ENCODE measurements around the gene KRT86.
"Not testable (repeated sequence)": the region's sequence is repeated elsewhere in the genome, so short reads cannot be mapped to it uniquely, and the experiment has no call there.

The KRT86 gene

GRCh38 chr12:52250048-52250990 lies 24.1 kb upstream of the KRT86 start:
- POLR2A ChIA-PET = no interaction called here

GRCh38 chr12:52251367-52252051 lies 22.9 kb upstream of the KRT86 start:
- ChIA-PET POLR2A (no interaction called here), CTCF (interaction anchor here (0.6 to 1.1 kb wide), 3 partner anchors 30 to 76 kb away, joined by 3 to 5 read pairs (median 4); no protein-coding TSS in a partner anchor)
- DNase-seq (ENCODE audit: extremely low spot score) = no peak
- TF ChIP-seq HDGF (IDR thresholded peaks at IDR 0.05; ENCODE audit: borderline replicate concordance) = no peak
- TF ChIP-seq LEF1 (IDR thresholded peaks at IDR 0.05; ENCODE audit: borderline replicate concordance) = no peak
- TF ChIP-seq ARNT (IDR thresholded peaks at IDR 0.05) = no peak
- TF ChIP-seq CTBP1 (IDR thresholded peaks at IDR 0.05; ENCODE audit: borderline replicate concordance) = no peak
- TF ChIP-seq SP1 (IDR thresholded peaks at IDR 0.05) = no peak
- TF ChIP-seq ZNF384 (IDR thresholded peaks at IDR 0.05) = no peak
- no peak for TF ChIP-seq BHLHE40 (IDR thresholded peaks at IDR 0.05; ENCODE audit: borderline replicate concordance)
- TF ChIP-seq FOXA1 (IDR thresholded peaks at IDR 0.05) = no peak
- no peak for TF ChIP-seq FOXK2 (IDR thresholded peaks at IDR 0.05)
- TF ChIP-seq FOXM1 (IDR thresholded peaks at IDR 0.05; ENCODE audit: borderline replicate concordance) = no peak
- TF ChIP-seq TARDBP (IDR thresholded peaks at IDR 0.05) = no peak
- TF ChIP-seq ELF4 (IDR thresholded peaks at IDR 0.05) = no peak
- no peak for TF ChIP-seq PKNOX1 (IDR thresholded peaks at IDR 0.05)
- TF ChIP-seq L3MBTL2 (conservative IDR thresholded peaks at IDR 0.05) = no peak

More at GRCh38 chr12:52250048-52250990, 24.1 kb upstream of the KRT86 start:
- no peak for DNase-seq (ENCODE audit: extremely low spot score)
- no peak for TF ChIP-seq ELF4 (IDR thresholded peaks at IDR 0.05)
- TF ChIP-seq HDGF (IDR thresholded peaks at IDR 0.05; ENCODE audit: borderline replicate concordance) = no peak
- no peak for TF ChIP-seq SP1 (IDR thresholded peaks at IDR 0.05)
- TF ChIP-seq FOXK2 (IDR thresholded peaks at IDR 0.05) = no peak
- TF ChIP-seq FOXA1 (IDR thresholded peaks at IDR 0.05) = no peak
- TF ChIP-seq SUZ12 (IDR thresholded peaks at IDR 0.05) = no peak
- CTCF ChIA-PET = no interaction called here

GRCh38 chr12:52252175-52252615 lies 22.2 kb upstream of the KRT86 start:
- CTCF ChIA-PET = interaction anchor here (0.6 kb wide), 1 partner anchor 60 kb away, joined by 4 read pairs; no protein-coding TSS in a partner anchor
- POLR2A ChIA-PET; DNase-seq (ENCODE audit: extremely low spot score): not testable (repeated sequence)

GRCh38 chr12:52252728-52253343 lies 21.6 kb upstream of the KRT86 start:
- DNase-seq (ENCODE audit: extremely low spot score) = no peak
- TF ChIP-seq L3MBTL2 (conservative IDR thresholded peaks at IDR 0.05) = no peak
- no peak for TF ChIP-seq LEF1 (IDR thresholded peaks at IDR 0.05; ENCODE audit: borderline replicate concordance)
- no peak for TF ChIP-seq SUZ12 (IDR thresholded peaks at IDR 0.05)
- no peak for TF ChIP-seq CTBP1 (IDR thresholded peaks at IDR 0.05; ENCODE audit: borderline replicate concordance)
- CTCF ChIA-PET = no interaction called here
- POLR2A ChIA-PET = no interaction called here

GRCh38 chr12:52253391-52254179 lies 20.9 kb upstream of the KRT86 start:
- TF ChIP-seq LEF1 (IDR thresholded peaks at IDR 0.05; ENCODE audit: borderline replicate concordance) (no peak), NFRKB (IDR thresholded peaks at IDR 0.05) (no peak), TARDBP (IDR thresholded peaks at IDR 0.05) (no peak), SUZ12 (IDR thresholded peaks at IDR 0.05) (no peak), FOXA1 (IDR thresholded peaks at IDR 0.05) (no peak), SP1 (IDR thresholded peaks at IDR 0.05) (no peak), FOXK2 (IDR thresholded peaks at IDR 0.05) (no peak), HDGF (IDR thresholded peaks at IDR 0.05; ENCODE audit: borderline replicate concordance) (no peak), ZNF384 (IDR thresholded peaks at IDR 0.05) (no peak), ARNT (IDR thresholded peaks at IDR 0.05) (no peak), FOXM1 (IDR thresholded peaks at IDR 0.05; ENCODE audit: borderline replicate concordance) (no peak), CTBP1 (IDR thresholded peaks at IDR 0.05; ENCODE audit: borderline replicate concordance) (no peak), PKNOX1 (IDR thresholded peaks at IDR 0.05) (no peak), BHLHE40 (IDR thresholded peaks at IDR 0.05; ENCODE audit: borderline replicate concordance) (no peak), L3MBTL2 (conservative IDR thresholded peaks at IDR 0.05) (no peak), ELF4 (IDR thresholded peaks at IDR 0.05) (no peak)
- DNase-seq (ENCODE audit: extremely low spot score) = no peak
- CTCF ChIA-PET = no interaction called here
- POLR2A ChIA-PET = no interaction called here
